OCI-LY1 (cell line): ENCODE measurements around the gene SELENOI.

Experiments
- CTCF ChIP-seq: fragments of 200-600 bp; sonication (generic), shearing (Covaris generic); IDR thresholded peaks from 2 replicates; pipeline ENCODE4 v1.5.1; 2017; ENCODE audit warnings: mild to moderate bottlenecking, antibody characterized with exemption, low read length, moderate library complexity, mixed read lengths
- EZH2 ChIP-seq: fragments of 200-600 bp; sonication (generic), shearing (Covaris generic); IDR thresholded peaks from 2 replicates; pipeline ENCODE4 v1.8.0; 2017; ENCODE audit warnings: borderline replicate concordance, mixed run types, mild to moderate bottlenecking, antibody characterized with exemption, low read length, moderate library complexity, mixed read lengths

GRCh38 chr2:26356111-26356510 is 10.2 kb downstream of the SELENOI start:
- no peak for TF ChIP-seq CTCF
- no peak for TF ChIP-seq EZH2
